ENCODE results near the gene TGFBR2. TPM values are rescaled to one million over a fixed set of nuclear protein-coding genes. Genes with fewer than 3 reads are reported as not detected.

The TGFBR2 gene
- total RNA-seq, 1 donor from 2014 or later = 39.9 TPM

DNA sequence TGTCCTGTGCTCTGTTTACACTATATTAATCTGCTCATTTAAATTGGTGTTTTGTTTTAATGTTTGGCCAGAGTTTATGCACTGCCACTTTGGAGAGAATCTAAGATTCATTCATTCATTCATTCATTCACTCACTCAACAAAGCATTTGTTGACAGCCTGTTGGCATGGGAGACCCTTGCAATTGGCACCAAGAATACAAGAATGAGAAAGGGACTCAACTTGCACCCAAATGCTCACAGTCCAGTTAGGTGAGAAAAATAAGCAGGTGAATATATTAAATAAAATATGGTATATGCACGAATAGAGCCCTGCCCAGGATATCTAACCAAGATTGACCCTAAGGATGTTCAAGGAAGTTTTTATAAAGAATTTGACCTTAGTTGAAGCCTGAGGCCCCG lies 80.4 kb downstream of the TGFBR2 start:
- no peak overlapping the region for H3K4me3 ChIP-seq (ENCODE audit: insufficient read depth, low read depth, low read length)
- H3K9me3 ChIP-seq (ENCODE audit: insufficient read depth, low read depth, low read length) = no peaks in the 10 kb centered on the region
- no peak for TF ChIP-seq EZH2 (IDR thresholded peaks at IDR 0.05; ENCODE audit: insufficient read depth, low read length)
- TF ChIP-seq, protein P1, sequence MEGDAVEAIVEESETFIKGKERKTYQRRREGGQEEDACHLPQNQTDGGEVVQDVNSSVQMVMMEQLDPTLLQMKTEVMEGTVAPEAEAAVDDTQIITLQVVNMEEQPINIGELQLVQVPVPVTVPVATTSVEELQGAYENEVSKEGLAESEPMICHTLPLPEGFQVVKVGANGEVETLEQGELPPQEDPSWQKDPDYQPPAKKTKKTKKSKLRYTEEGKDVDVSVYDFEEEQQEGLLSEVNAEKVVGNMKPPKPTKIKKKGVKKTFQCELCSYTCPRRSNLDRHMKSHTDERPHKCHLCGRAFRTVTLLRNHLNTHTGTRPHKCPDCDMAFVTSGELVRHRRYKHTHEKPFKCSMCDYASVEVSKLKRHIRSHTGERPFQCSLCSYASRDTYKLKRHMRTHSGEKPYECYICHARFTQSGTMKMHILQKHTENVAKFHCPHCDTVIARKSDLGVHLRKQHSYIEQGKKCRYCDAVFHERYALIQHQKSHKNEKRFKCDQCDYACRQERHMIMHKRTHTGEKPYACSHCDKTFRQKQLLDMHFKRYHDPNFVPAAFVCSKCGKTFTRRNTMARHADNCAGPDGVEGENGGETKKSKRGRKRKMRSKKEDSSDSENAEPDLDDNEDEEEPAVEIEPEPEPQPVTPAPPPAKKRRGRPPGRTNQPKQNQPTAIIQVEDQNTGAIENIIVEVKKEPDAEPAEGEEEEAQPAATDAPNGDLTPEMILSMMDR (IDR thresholded peaks at IDR 0.05; ENCODE audit: insufficient read depth, low read depth, low read length) = no peak
- no peak overlapping the region for H2AFZ ChIP-seq (ENCODE audit: low read depth, low read length)
- no peak overlapping the region for H3K4me3 Mint-ChIP-seq (ENCODE audit: unreplicated experiment)
- peaks cover 35% of the 10 kb centered on the region for H3K36me3 ChIP-seq (ENCODE audit: insufficient read depth, low read length)
- H3K36me3 Mint-ChIP-seq (ENCODE audit: low read depth, unreplicated experiment) = peaks cover 16% of the 10 kb centered on the region
- H3K27me3 ChIP-seq (ENCODE audit: insufficient read depth, low read length) = no peaks in the 10 kb centered on the region
- H3K79me2 ChIP-seq (ENCODE audit: insufficient read depth, low read length) = peaks cover 56% of the 10 kb centered on the region
- H3K9me3 Mint-ChIP-seq (ENCODE audit: unreplicated experiment) = no peaks in the 10 kb centered on the region
- no peak overlapping the region for H3K4me2 ChIP-seq (ENCODE audit: low read length)
- H3K27me3 Mint-ChIP-seq (ENCODE audit: low read depth, unreplicated experiment) = no peaks in the 10 kb centered on the region
- no peak overlapping the region for H3K9ac ChIP-seq (ENCODE audit: low read length)
- no peaks in the 10 kb centered on the region for H4K20me1 ChIP-seq (ENCODE audit: insufficient read depth, low read length)
- H3K4me1 Mint-ChIP-seq (ENCODE audit: low read depth, unreplicated experiment) = peaks cover 48% of the 10 kb centered on the region
- H3K27ac Mint-ChIP-seq (ENCODE audit: unreplicated experiment) = no peak overlapping the region
- H3K27ac ChIP-seq (ENCODE audit: low read depth, low read length) = no peak overlapping the region
- peaks cover 32% of the 10 kb centered on the region for H3K4me1 ChIP-seq (ENCODE audit: insufficient read depth, low read length)
- FAIRE-seq (no peak), DNase-seq (ENCODE audit: low read depth) (no peak)

DNA sequence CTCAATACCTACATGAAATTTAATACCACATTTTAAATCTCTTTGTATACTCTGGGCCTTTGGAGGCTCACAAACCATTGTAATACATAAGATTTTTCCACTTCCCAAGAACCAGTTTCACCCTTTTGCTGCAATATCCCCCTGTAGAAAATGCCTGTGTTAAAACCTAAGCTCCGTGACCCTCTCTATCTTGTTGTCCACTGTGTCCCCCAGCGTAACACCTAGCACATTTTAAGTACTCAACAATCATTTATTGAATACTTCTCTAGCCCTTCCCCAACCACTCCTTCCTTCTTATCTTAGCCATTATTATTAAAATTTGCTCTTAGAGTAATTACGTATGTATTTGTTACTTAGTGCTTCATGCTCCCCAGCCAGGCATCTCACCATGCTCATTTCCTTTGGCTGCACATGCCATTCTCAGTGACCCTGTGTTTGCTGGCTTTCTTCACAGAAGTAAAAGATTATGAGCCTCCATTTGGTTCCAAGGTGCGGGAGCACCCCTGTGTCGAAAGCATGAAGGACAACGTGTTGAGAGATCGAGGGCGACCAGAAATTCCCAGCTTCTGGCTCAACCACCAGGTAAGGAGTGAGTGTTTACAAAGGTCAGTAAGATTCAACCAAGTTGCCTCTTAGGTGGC lies 81.6 kb downstream of the TGFBR2 start:
- peak overlapping the region; percentile 66 for H3K4me2 ChIP-seq (ENCODE audit: low read length)
- Mint-ChIP-seq H3K27ac (ENCODE audit: unreplicated experiment) (no peak overlapping the region), H3K9me3 (ENCODE audit: unreplicated experiment) (no peaks in the 10 kb centered on the region), H3K4me1 (ENCODE audit: low read depth, unreplicated experiment) (peaks cover 35% of the 10 kb centered on the region), H3K4me3 (ENCODE audit: unreplicated experiment) (no peak overlapping the region), H3K27me3 (ENCODE audit: low read depth, unreplicated experiment) (no peaks in the 10 kb centered on the region), H3K36me3 (ENCODE audit: low read depth, unreplicated experiment) (peaks cover 16% of the 10 kb centered on the region)
- DNase-seq (ENCODE audit: low read depth) = no peak
- H3K9ac ChIP-seq (ENCODE audit: low read length) = no peak overlapping the region
- peaks cover 47% of the 10 kb centered on the region for H3K36me3 ChIP-seq (ENCODE audit: insufficient read depth, low read length)
- no peaks in the 10 kb centered on the region for H3K27me3 ChIP-seq (ENCODE audit: insufficient read depth, low read length)
- FAIRE-seq = no peak
- peak overlapping the region; percentile 66 for H3K27ac ChIP-seq (ENCODE audit: low read depth, low read length)
- TF ChIP-seq, protein P1 (IDR thresholded peaks at IDR 0.05; ENCODE audit: insufficient read depth, low read depth, low read length) = no peak
- no peak for TF ChIP-seq EZH2 (IDR thresholded peaks at IDR 0.05; ENCODE audit: insufficient read depth, low read length)
- H3K9me3 ChIP-seq (ENCODE audit: insufficient read depth, low read depth, low read length) = no peaks in the 10 kb centered on the region
- H3K4me3 ChIP-seq (ENCODE audit: insufficient read depth, low read depth, low read length) = no peak overlapping the region
- H3K4me1 ChIP-seq (ENCODE audit: insufficient read depth, low read length) = peaks cover 23% of the 10 kb centered on the region
- H2AFZ ChIP-seq (ENCODE audit: low read depth, low read length) = no peak overlapping the region
- peaks cover 52% of the 10 kb centered on the region for H3K79me2 ChIP-seq (ENCODE audit: insufficient read depth, low read length)
- no peaks in the 10 kb centered on the region for H4K20me1 ChIP-seq (ENCODE audit: insufficient read depth, low read length)
